CD4-positive, CD25-positive, alpha-beta regulatory T cell (primary cell): ENCODE data around the gene F10. TPM values are rescaled to one million over a fixed set of nuclear protein-coding genes. Genes with fewer than 3 reads are reported as not detected.

ENCODE experiments used
- ATAC-seq, 2 donors: fragments of 150-1000 bp; cut with Tn5 transposase; one replicate each; pipeline ENCODE4 v1.10.0; 2021; ENCODE audit warnings: low read depth in 2 of 2, moderate number of reproducible peaks in 2 of 2, moderate library complexity in 1 of 2
- DNase-seq, 3 donors: peaks; one replicate each; pipeline versions ENCODE4 v3.0.0 to v3.0.0-alpha.2; 2012 to 2022; ENCODE audit warnings: mixed read lengths in 1 of 3
- H3K27ac ChIP-seq: one replicate; pipeline ENCODE4 v1.7.0; 2013; ENCODE audit warnings: mild to moderate bottlenecking, low read length; ENCODE audit not compliant: insufficient read depth, poor library complexity, severe bottlenecking
- H3K27me3 ChIP-seq: one replicate; pipeline ENCODE4 v1.7.0; 2013; ENCODE audit warnings: low read length; ENCODE audit not compliant: control insufficient read depth, insufficient read depth
- H3K36me3 ChIP-seq: one replicate; pipeline ENCODE4 v1.7.0; 2013; ENCODE audit warnings: mild to moderate bottlenecking, low read length, moderate library complexity; ENCODE audit not compliant: control insufficient read depth, insufficient read depth
- H3K4me1 ChIP-seq: 2 replicates; pipeline ENCODE4 v1.7.0; 2013; ENCODE audit warnings: mild to moderate bottlenecking, low read length; ENCODE audit not compliant: insufficient read depth, control insufficient read depth, poor library complexity, severe bottlenecking
- H3K4me3 ChIP-seq: one replicate; pipeline ENCODE4 v1.7.0; 2013; ENCODE audit warnings: low read depth, mild to moderate bottlenecking, low read length, moderate library complexity
- H3K9me3 ChIP-seq, 2 experiments: 1 replicate in 1 of 2; 2 replicates in 1 of 2; pipeline ENCODE4 v1.7.0; 2013; ENCODE audit warnings: low read length in 2 of 2, mild to moderate bottlenecking in 1 of 2, moderate library complexity in 1 of 2; ENCODE audit not compliant: control insufficient read depth in 2 of 2
- H3K27ac Mint-ChIP-seq, 3 donors: one replicate each; pipeline ENCODE4 v1.8.0; 2020 to 2022; ENCODE audit warnings: mild to moderate bottlenecking in 3 of 3, mixed read lengths in 3 of 3, moderate library complexity in 2 of 3
- H3K27me3 Mint-ChIP-seq: one replicate; pipeline ENCODE4 v1.8.0; 2022; ENCODE audit warnings: mild to moderate bottlenecking, mixed read lengths
- H3K36me3 Mint-ChIP-seq: one replicate; pipeline ENCODE4 v1.8.0; 2020; ENCODE audit warnings: mixed read lengths
- H3K4me1 Mint-ChIP-seq, 4 donors: one replicate each; pipeline ENCODE4 v1.8.0; 2020 to 2022; ENCODE audit warnings: mixed read lengths in 4 of 4, mild to moderate bottlenecking in 1 of 4
- H3K4me3 Mint-ChIP-seq, 4 donors: one replicate each; pipeline ENCODE4 v1.8.0; 2020 to 2022; ENCODE audit warnings: mild to moderate bottlenecking in 4 of 4, mixed read lengths in 4 of 4, moderate library complexity in 3 of 4
- H3K9me3 Mint-ChIP-seq, 7 donors: one replicate each; pipeline ENCODE4 v1.8.0; 2020 to 2022; ENCODE audit warnings: mixed read lengths in 7 of 7, mild to moderate bottlenecking in 3 of 7, moderate library complexity in 2 of 7
- polyA plus RNA-seq, 4 donors: library from polyadenylated mRNA; unstranded; fragments of 300-500 nt; fragmentation: Illumina TruSeq; gene quantifications; one replicate each; pipeline ENCODE4 v1.2.3, GENCODE V29; 2021
- total RNA-seq: library from RNA; stranded (reverse); gene quantifications from one replicate; pipeline ENCODE4 v1.2.3, GENCODE V29; 2022

Gene F10
- total and polyA plus RNA-seq, 5 donors from 2014 or later = 0.11 TPM; not detected in 4

GRCh38 chr13:113148940-113149503, 26.4 kb downstream of the F10 start:
- Mint-ChIP-seq H3K27me3 (peaks cover 7% of the 10 kb centered on the region), H3K27ac (no peak overlapping the region), H3K4me1 (peaks cover 6 to 16% (median 8%) of the 10 kb centered on the region in 4 donors), H3K4me3 (peak overlapping the region in 1 of 4 donors; percentile 4), H3K9me3 (peaks cover 0 to 2% (median 0%) of the 10 kb centered on the region in 7 donors), H3K36me3 (no peaks in the 10 kb centered on the region)
- DNase-seq (no peak), ATAC-seq (no peak)
- Histone ChIP-seq H3K27ac (no peak overlapping the region), H3K36me3 (no peaks in the 10 kb centered on the region), H3K9me3 (no peaks in the 10 kb centered on the region), H3K4me1 (peaks cover 21% of the 10 kb centered on the region), H3K27me3 (no peaks in the 10 kb centered on the region), H3K4me3 (no peak overlapping the region)

DNA sequence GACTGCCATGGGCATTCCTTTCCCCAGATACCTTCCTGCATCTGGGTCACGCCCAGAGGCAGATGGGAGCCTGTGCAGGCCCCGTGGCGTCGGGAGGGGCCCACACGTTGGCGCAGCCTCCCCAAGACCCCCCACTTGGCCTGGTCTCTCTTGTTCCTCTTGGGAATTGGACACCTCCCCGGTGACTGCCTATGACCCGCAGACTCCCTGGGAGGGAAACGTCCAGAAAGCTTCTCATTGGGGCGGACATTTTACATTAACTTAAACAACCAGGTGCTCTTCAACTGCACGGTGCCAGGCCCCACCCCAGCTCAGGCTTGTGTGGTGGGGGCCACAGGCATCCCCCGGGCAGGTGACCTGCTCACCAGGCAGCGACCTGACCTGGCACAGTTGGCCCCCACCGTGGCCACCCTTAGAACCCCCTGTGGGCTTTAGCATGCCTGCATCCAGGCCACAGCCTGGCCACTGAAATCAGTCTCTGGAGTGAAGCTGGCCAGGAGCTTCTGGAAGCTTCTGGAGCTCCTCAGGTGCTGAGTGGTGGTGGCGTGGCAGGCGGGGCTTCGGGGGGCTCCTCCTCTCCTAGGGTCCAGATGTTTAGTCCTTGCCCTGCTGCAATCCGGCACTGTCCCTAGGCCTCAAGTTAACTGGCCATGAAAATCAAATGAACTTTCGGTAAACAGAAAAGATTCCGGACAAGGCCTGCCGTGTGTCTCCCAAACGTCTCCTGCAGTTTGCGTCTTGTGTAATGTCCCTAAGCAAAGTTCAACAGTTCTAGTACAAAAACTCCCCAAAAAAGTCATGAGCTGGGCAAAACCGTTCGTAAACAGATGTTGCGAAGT, 27.3 kb downstream of the F10 start:
- Mint-ChIP-seq H3K27me3 (peaks cover 7% of the 10 kb centered on the region), H3K4me3 (peak overlapping the region in 1 of 4 donors; percentile 58), H3K27ac (peak overlapping the region in 1 of 3 donors; percentile 32), H3K36me3 (no peaks in the 10 kb centered on the region), H3K4me1 (peaks cover 6 to 20% (median 11%) of the 10 kb centered on the region in 4 donors), H3K9me3 (peaks cover 0 to 2% (median 0%) of the 10 kb centered on the region in 7 donors)
- Histone ChIP-seq H3K4me3 (no peak overlapping the region), H3K4me1 (peaks cover 21% of the 10 kb centered on the region), H3K9me3 (no peaks in the 10 kb centered on the region), H3K27me3 (no peaks in the 10 kb centered on the region), H3K36me3 (no peaks in the 10 kb centered on the region), H3K27ac (no peak overlapping the region)
- no peak for ATAC-seq
- no peak for DNase-seq

DNA sequence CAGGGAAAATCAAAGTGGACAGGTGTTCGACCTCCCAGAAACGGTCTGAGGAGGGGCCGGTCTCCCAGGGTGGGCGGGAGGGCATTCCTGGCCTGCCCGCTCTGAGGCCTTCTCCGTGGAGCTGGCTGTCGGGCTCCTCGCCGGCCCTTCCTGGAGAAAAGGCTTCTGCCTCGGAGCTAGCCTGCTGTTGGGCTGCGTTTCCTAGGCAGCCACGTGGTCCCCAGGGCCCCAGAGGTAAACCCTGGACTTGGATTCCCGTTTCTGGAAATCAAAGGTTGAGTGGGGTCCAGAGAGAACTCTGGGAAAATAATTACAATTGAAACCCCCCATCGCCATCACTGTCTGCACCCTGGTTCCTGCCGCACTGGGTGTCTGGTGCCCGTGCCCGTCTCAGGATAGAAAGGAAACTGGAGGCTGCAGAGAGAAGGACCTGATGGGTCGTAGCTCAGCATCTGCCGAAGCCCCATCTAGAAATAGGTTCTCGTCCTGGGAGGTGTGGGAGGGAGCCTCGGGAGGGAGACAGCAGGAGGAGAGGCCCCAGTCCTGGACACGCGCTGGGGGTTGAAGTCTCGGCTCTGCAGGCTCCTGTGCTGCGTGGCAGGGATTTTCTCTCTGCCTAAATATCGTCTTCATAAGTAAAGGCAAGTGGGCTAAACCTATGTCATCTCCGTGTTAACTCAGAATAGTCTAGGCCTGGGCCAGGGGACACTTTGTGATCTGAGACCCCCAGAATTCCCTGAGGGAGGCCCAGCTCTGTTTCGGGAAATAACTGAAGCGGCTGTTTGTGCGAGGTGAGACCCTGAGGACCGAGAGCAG, 28.2 kb downstream of the F10 start:
- ATAC-seq (no peak), DNase-seq (no peak)
- no peaks in the 10 kb centered on the region for H3K9me3 ChIP-seq
- Mint-ChIP-seq H3K9me3 (peaks cover 0 to 3% (median 0%) of the 10 kb centered on the region in 7 donors), H3K4me3 (peak overlapping the region in 2 of 4 donors; percentile 48 to 58), H3K27ac (no peak overlapping the region), H3K4me1 (peaks cover 6 to 22% (median 13%) of the 10 kb centered on the region in 4 donors), H3K36me3 (no peaks in the 10 kb centered on the region), H3K27me3 (peaks cover 7% of the 10 kb centered on the region)
- H3K4me1 ChIP-seq = peaks cover 21% of the 10 kb centered on the region
- no peak overlapping the region for H3K27ac ChIP-seq
- H3K36me3 ChIP-seq = no peaks in the 10 kb centered on the region
- no peaks in the 10 kb centered on the region for H3K27me3 ChIP-seq
- H3K4me3 ChIP-seq = no peak overlapping the region

GRCh38 chr13:113151745-113152690, 29.4 kb downstream of the F10 start:
- peaks cover 7% of the 10 kb centered on the region for H3K27me3 Mint-ChIP-seq
- H3K27ac Mint-ChIP-seq = peak overlapping the region; percentile 52 to 90 (median 87)
- peak in 1 of 3 donors; percentile 23 for DNase-seq
- peaks cover 21% of the 10 kb centered on the region for H3K4me1 ChIP-seq
- H3K4me1 Mint-ChIP-seq = peaks cover 6 to 22% (median 13%) of the 10 kb centered on the region in 4 donors
- H3K4me3 Mint-ChIP-seq = peak overlapping the region; percentile 86 to 94 (median 90)
- peaks cover 0 to 3% (median 0%) of the 10 kb centered on the region in 7 donors for H3K9me3 Mint-ChIP-seq
- no peak for ATAC-seq
- H3K4me3 ChIP-seq = peak overlapping the region; percentile 76
- no peaks in the 10 kb centered on the region for H3K36me3 ChIP-seq
- no peaks in the 10 kb centered on the region for H3K27me3 ChIP-seq
- no peaks in the 10 kb centered on the region for H3K36me3 Mint-ChIP-seq
- no peak overlapping the region for H3K27ac ChIP-seq
- H3K9me3 ChIP-seq = no peaks in the 10 kb centered on the region

DNA sequence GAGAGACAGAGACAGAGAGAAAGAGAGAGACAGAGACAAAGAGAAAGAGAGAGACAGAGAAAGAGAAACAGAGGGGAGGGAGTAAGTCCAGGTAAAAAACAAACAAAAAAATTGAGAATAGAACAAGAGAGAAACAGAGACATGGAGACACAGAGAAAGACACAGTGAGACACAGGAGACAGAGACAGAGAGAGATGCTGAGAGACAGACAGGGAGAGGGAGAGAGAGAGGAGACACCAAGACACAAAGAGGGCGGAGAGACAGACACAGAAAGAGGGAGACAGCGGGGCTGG, 30.0 kb downstream of the F10 start:
- peak overlapping the region; percentile 76 for H3K4me3 ChIP-seq
- peaks cover 21% of the 10 kb centered on the region for H3K4me1 ChIP-seq
- Mint-ChIP-seq H3K27ac (peak overlapping the region; percentile 87 to 96 (median 90)), H3K36me3 (no peaks in the 10 kb centered on the region), H3K27me3 (peaks cover 7% of the 10 kb centered on the region), H3K4me1 (peaks cover 6 to 22% (median 13%) of the 10 kb centered on the region in 4 donors), H3K4me3 (peak overlapping the region; percentile 86 to 94 (median 90)), H3K9me3 (peaks cover 0 to 3% (median 0%) of the 10 kb centered on the region in 7 donors)
- H3K27ac ChIP-seq = no peak overlapping the region
- ATAC-seq = no peak
- DNase-seq = no peak
- H3K9me3 ChIP-seq = no peaks in the 10 kb centered on the region
- no peaks in the 10 kb centered on the region for H3K27me3 ChIP-seq
- H3K36me3 ChIP-seq = no peaks in the 10 kb centered on the region

- peak; percentile 17 to 20 (median 17) for DNase-seq
- Mint-ChIP-seq H3K36me3 (no peaks in the 10 kb centered on the region), H3K4me1 (peaks cover 6 to 22% (median 13%) of the 10 kb centered on the region in 4 donors), H3K27me3 (peaks cover 7% of the 10 kb centered on the region), H3K4me3 (peak overlapping the region; percentile 86 to 94 (median 90)), H3K9me3 (peaks cover 0 to 3% (median 0%) of the 10 kb centered on the region in 7 donors), H3K27ac (peak overlapping the region; percentile 90 to 96 (median 90))
- no peaks in the 10 kb centered on the region for H3K9me3 ChIP-seq
- H3K4me3 ChIP-seq = peak overlapping the region; percentile 82
- H3K4me1 ChIP-seq = peaks cover 21% of the 10 kb centered on the region
- H3K27me3 ChIP-seq = no peaks in the 10 kb centered on the region
- peak; percentile 16 to 27 for ATAC-seq
- H3K27ac ChIP-seq = peak overlapping the region; percentile 24
- no peaks in the 10 kb centered on the region for H3K36me3 ChIP-seq
Observed at GRCh38 chr13:113152984-113153809, 30.6 kb downstream of the F10 start.
